Loucy (cell line): ENCODE measurements around the gene AFF4.

Experiments
- H2AFZ ChIP-seq: fragments of 200-600 bp; sonication (generic); 2 replicates; pipeline ENCODE4 v1.6.0; 2016; ENCODE audit warnings: antibody characterized with exemption, mild to moderate bottlenecking, low read length, moderate library complexity
- H3F3A ChIP-seq: fragments of 200-600 bp; 2 replicates; pipeline ENCODE4 v1.6.0; 2016; ENCODE audit warnings: antibody characterized with exemption, low read depth, mild to moderate bottlenecking
- H3K27me3 ChIP-seq: fragments of 200-600 bp; sonication (generic); 2 replicates; pipeline ENCODE4 v1.6.1; 2014; ENCODE audit warnings: low read length, mild to moderate bottlenecking; ENCODE audit not compliant: insufficient read depth, poor library complexity, severe bottlenecking
- H3K36me3 ChIP-seq: fragments of 200-600 bp; sonication (generic); 2 replicates; pipeline ENCODE4 v1.6.1; 2016; ENCODE audit warnings: low read length; ENCODE audit not compliant: insufficient read depth
- H3K4me1 ChIP-seq: fragments of 200-600 bp; sonication (generic); 2 replicates; pipeline ENCODE4 v1.5.1; 2014; ENCODE audit warnings: low read length, mild to moderate bottlenecking; ENCODE audit not compliant: insufficient read depth, poor library complexity, severe bottlenecking
- H3K4me2 ChIP-seq: fragments of 200-600 bp; sonication (generic); 2 replicates; pipeline ENCODE4 v1.6.0; 2014; ENCODE audit warnings: antibody characterized with exemption, low read length, low read depth, mild to moderate bottlenecking; ENCODE audit not compliant: poor library complexity, severe bottlenecking
- H3K4me3 ChIP-seq: fragments of 200-600 bp; sonication (generic); 2 replicates; pipeline ENCODE4 v1.5.1; 2014; ENCODE audit warnings: low read length, mild to moderate bottlenecking, mixed read lengths; ENCODE audit not compliant: poor library complexity, severe bottlenecking
- H3K79me2 ChIP-seq: fragments of 200-600 bp; sonication (generic); 2 replicates; pipeline ENCODE4 v1.6.1; 2014; ENCODE audit warnings: low read length; ENCODE audit not compliant: insufficient read depth
- H3K9ac ChIP-seq: fragments of 200-600 bp; sonication (generic); 2 replicates; pipeline ENCODE4 v1.6.0; 2014; ENCODE audit warnings: mild to moderate bottlenecking, low read depth, low read length, moderate library complexity; ENCODE audit not compliant: poor library complexity, severe bottlenecking
- H3K9me2 ChIP-seq: fragments of 200-600 bp; sonication (generic); replicated peaks from 2 replicates; pipeline ENCODE4 v1.6.1; 2016; ENCODE audit warnings: low read depth, low read length, mixed read lengths
- H3K9me3 ChIP-seq: fragments of 200-600 bp; sonication (generic); 2 replicates; pipeline ENCODE4 v1.6.1; 2014; ENCODE audit warnings: mild to moderate bottlenecking, antibody characterized with exemption, low read length, low read depth; ENCODE audit not compliant: insufficient read depth
- H4K20me1 ChIP-seq: fragments of 200-600 bp; sonication (generic); 2 replicates; pipeline ENCODE4 v1.6.0; 2014; ENCODE audit warnings: antibody characterized with exemption, low read length, mild to moderate bottlenecking; ENCODE audit not compliant: insufficient read depth, poor library complexity, severe bottlenecking
- EZH2phosphoT487 ChIP-seq: fragments of 200-600 bp; IDR thresholded peaks from 2 replicates; pipeline ENCODE4 v1.6.1; 2018; ENCODE audit warnings: antibody characterized with exemption, mild to moderate bottlenecking, moderate library complexity, borderline replicate concordance
- TF ChIP-seq, protein P1 (sequence below): fragments of 200-600 bp; sonication (generic); conservative IDR thresholded peaks from 2 replicates; pipeline ENCODE4 v1.5.1; 2014; ENCODE audit warnings: mild to moderate bottlenecking, antibody characterized with exemption, low read length

The AFF4 gene

DNA sequence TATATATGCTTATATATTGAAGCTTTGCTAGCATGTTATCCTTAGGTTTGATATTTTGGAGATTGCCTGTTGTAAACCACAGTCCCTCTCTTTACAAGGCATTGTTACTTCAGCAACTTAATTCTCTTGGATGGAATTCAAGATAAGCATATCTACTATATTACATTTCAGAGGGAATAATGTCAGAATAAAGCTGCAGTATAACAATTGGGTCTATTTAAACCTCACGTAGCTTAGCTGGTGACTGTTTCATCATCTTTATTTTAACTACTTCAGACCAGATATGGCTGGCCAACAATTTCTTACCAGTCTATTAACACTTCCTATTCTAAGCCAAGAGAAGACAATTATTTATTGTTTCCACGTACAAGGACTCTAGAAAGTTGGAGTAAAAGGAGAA, 35.8 kb upstream of the AFF4 start:
- no peak overlapping the region for H2AFZ ChIP-seq
- no peaks in the 10 kb centered on the region for H3K27me3 ChIP-seq
- H3K4me2 ChIP-seq, result no peak overlapping the region
- no peaks in the 10 kb centered on the region for H3K9me2 ChIP-seq
- H3K4me1 ChIP-seq, result no peaks in the 10 kb centered on the region
- no peaks in the 10 kb centered on the region for H3K9me3 ChIP-seq
- no peaks in the 10 kb centered on the region for H3K79me2 ChIP-seq
- no peaks in the 10 kb centered on the region for H4K20me1 ChIP-seq
- H3K36me3 ChIP-seq, result no peaks in the 10 kb centered on the region
- H3F3A ChIP-seq, result no peaks in the 10 kb centered on the region
- H3K9ac ChIP-seq, result no peak overlapping the region
- H3K4me3 ChIP-seq, result no peak overlapping the region
- TF ChIP-seq, protein P1, sequence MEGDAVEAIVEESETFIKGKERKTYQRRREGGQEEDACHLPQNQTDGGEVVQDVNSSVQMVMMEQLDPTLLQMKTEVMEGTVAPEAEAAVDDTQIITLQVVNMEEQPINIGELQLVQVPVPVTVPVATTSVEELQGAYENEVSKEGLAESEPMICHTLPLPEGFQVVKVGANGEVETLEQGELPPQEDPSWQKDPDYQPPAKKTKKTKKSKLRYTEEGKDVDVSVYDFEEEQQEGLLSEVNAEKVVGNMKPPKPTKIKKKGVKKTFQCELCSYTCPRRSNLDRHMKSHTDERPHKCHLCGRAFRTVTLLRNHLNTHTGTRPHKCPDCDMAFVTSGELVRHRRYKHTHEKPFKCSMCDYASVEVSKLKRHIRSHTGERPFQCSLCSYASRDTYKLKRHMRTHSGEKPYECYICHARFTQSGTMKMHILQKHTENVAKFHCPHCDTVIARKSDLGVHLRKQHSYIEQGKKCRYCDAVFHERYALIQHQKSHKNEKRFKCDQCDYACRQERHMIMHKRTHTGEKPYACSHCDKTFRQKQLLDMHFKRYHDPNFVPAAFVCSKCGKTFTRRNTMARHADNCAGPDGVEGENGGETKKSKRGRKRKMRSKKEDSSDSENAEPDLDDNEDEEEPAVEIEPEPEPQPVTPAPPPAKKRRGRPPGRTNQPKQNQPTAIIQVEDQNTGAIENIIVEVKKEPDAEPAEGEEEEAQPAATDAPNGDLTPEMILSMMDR, result no peak
- TF ChIP-seq EZH2phosphoT487, result no peak

DNA sequence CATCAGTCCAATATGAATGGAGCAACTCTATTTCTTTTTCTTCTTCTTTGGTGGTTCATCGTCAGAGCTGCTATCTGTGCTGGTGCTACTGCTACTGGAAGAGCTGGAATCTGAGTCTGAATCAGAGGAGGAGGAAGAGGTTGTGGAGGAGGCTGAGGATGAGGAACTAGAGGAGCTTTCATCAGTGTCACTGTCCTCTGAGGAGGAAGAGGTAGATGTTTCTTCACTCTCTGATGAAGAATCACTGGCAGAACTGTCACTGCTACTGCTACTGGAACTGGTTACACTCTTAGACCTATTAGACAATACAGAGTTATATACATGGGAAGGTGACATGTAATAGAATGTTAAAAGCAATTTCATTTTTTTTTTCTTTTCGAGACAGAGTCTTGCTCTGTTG, 35.1 kb upstream of the AFF4 start:
- Histone ChIP-seq H3K9me3 (no peaks in the 10 kb centered on the region), H3K27me3 (no peaks in the 10 kb centered on the region), H3K79me2 (no peaks in the 10 kb centered on the region), H3K9me2 (no peaks in the 10 kb centered on the region), H3F3A (no peaks in the 10 kb centered on the region), H3K36me3 (no peaks in the 10 kb centered on the region), H3K4me2 (no peak overlapping the region), H3K9ac (no peak overlapping the region), H4K20me1 (no peaks in the 10 kb centered on the region), H3K4me1 (no peaks in the 10 kb centered on the region), H2AFZ (no peak overlapping the region), H3K4me3 (no peak overlapping the region)
- no peak for TF ChIP-seq EZH2phosphoT487
- TF ChIP-seq, protein P1, result no peak

DNA sequence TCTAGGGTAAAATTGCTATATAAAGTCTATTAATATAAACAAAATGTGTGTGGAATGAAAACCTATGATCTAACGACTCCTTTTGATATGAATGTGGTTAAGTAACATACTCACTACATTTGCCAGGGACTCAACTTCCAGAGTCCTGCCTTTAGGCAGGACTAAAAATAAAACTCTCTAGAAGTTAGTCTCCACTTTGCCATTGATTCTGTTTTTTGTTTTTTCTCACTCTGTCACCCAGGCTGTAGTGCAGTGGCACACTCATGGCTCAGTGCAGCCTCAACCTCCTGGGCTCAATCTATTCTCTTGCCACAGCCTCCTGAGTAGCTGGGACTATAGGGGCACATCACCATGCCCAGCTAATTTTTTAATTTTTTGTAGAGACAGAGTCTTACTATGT, 32.9 kb upstream of the AFF4 start:
- TF ChIP-seq EZH2phosphoT487, result no peak
- TF ChIP-seq, protein P1, result no peak
- Histone ChIP-seq H4K20me1 (no peaks in the 10 kb centered on the region), H3K4me1 (no peaks in the 10 kb centered on the region), H3K79me2 (no peaks in the 10 kb centered on the region), H3K4me2 (no peak overlapping the region), H3K9me2 (no peaks in the 10 kb centered on the region), H3K9me3 (no peaks in the 10 kb centered on the region), H3K4me3 (no peak overlapping the region), H3K9ac (no peak overlapping the region), H3K36me3 (no peaks in the 10 kb centered on the region), H3F3A (no peaks in the 10 kb centered on the region), H3K27me3 (no peaks in the 10 kb centered on the region), H2AFZ (no peak overlapping the region)
